Lung (tissue), 12 donors: ENCODE results near the gene HDAC4. TPM values are rescaled to one million over a fixed set of nuclear protein-coding genes. Genes with fewer than 3 reads are reported as not detected.

Source experiments
- ATAC-seq: fragments of 200-7000 bp; cut with Tn5 transposase; one replicate; pipeline ENCODE4 v1.9.1; 2020; ENCODE audit warnings: moderate number of reproducible peaks; ENCODE audit not compliant: insufficient read depth, low FRiP score
- DNase-seq, 3 donors: peaks; one replicate each; pipeline ENCODE4 v3.0.0-alpha.2; 2013 to 2017
- H3K27ac ChIP-seq, 2 donors: one replicate each; pipeline ENCODE4 v1.5.1; 2013; ENCODE audit warnings: mild to moderate bottlenecking in 2 of 2, moderate library complexity in 2 of 2, control low read depth in 1 of 2, inconsistent platforms in 1 of 2, low read depth in 1 of 2, low read length in 1 of 2
- H3K27me3 ChIP-seq, 3 donors: one replicate each; pipeline ENCODE4 v1.5.1; 2013; ENCODE audit warnings: low read length in 2 of 3; ENCODE audit not compliant: control insufficient read depth in 3 of 3, insufficient read depth in 3 of 3
- H3K36me3 ChIP-seq, 4 donors: one replicate each; pipeline ENCODE4 v1.5.1; 2013; ENCODE audit warnings: low read length in 4 of 4, mild to moderate bottlenecking in 1 of 4, moderate library complexity in 1 of 4; ENCODE audit not compliant: control insufficient read depth in 4 of 4, insufficient read depth in 4 of 4
- H3K4me1 ChIP-seq, 5 donors: one replicate each; pipeline ENCODE4 v1.5.1; 2013; ENCODE audit warnings: low read length in 5 of 5, mild to moderate bottlenecking in 2 of 5, moderate library complexity in 1 of 5; ENCODE audit not compliant: control insufficient read depth in 5 of 5, insufficient read depth in 5 of 5
- H3K4me3 ChIP-seq: one replicate; pipeline ENCODE4 v1.5.1; 2013; ENCODE audit warnings: mild to moderate bottlenecking, control low read depth, moderate library complexity
- H3K9ac ChIP-seq, 2 donors: one replicate each; pipeline ENCODE4 v1.5.1; 2013; ENCODE audit warnings: low read length in 2 of 2, control low read depth in 1 of 2; ENCODE audit not compliant: insufficient read depth in 1 of 2
- H3K9me3 ChIP-seq, 4 donors: one replicate each; pipeline ENCODE4 v1.5.1; 2013; ENCODE audit warnings: low read length in 3 of 4, mild to moderate bottlenecking in 1 of 4, moderate library complexity in 1 of 4; ENCODE audit not compliant: control insufficient read depth in 4 of 4, insufficient read depth in 3 of 4
- WGBS, 2 donors: extraction: QIAGEN DNeasy Blood & Tissue Kit; methylation state at CpG; one replicate each; pipeline ENCODE4 v1.1.7; 2013; 5-methylcytosine and 5-hydroxymethylcytosine counted together
- polyA plus RNA-seq, 2 donors: library from polyadenylated mRNA; stranded (reverse); fragments of 200-250 nt; gene quantifications; one replicate each; pipeline ENCODE4 v1.2.1, GENCODE V29; 2013
- total RNA-seq, 2 donors: library from RNA; depleted of rRNA in 1 of 2; stranded (reverse); fragments of >200 nt in 1 of 2; gene quantifications; one replicate each; pipeline ENCODE4 v1.2.1, GENCODE V29; 2014 to 2021
- TF ChIP-seq, protein P1 (sequence below): IDR thresholded peaks from 2 replicates; pipeline ENCODE4 v1.5.1; 2012; ENCODE audit warnings: mild to moderate bottlenecking; ENCODE audit errors: control extremely low read depth, extremely low read depth
- donor health status: control.
- donor health status: control.
- donor health status: Bipolar disorder and iron deficiency.
- donor health status: healthy.
- donor health status: DM: yes; HTN: yes; CAD: no.

HDAC4 gene
- total and polyA plus RNA-seq, 4 donors: 6.9 to 47.7 (median 20.7) TPM

DNA sequence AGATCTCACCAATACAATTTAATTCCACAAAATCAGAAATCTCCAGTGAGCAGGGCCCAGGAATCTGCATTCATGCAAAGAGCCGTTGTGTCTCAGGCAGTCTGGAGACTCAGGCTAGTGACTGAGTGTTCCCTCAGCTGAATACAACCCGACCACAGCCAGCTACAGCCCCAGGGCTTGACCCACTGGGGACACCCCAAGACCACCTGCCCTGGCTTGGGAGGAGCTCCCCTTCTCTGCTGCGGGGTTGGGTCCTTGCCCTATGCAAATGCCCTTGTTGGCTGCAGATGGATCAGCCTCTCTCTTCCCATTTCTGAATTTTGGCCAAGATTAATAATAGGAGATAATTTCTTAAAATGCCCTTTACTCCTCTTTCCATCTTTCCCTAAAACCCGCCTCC is 395.2 kb downstream of the HDAC4 start:
- peaks cover 0 to 5% (median 0%) of the 10 kb centered on the region in 3 donors for H3K27me3 ChIP-seq
- 81 to 84% methylated on average over 4 of the region's 4 CpGs for WGBS, 2 donors
- TF ChIP-seq, protein P1, sequence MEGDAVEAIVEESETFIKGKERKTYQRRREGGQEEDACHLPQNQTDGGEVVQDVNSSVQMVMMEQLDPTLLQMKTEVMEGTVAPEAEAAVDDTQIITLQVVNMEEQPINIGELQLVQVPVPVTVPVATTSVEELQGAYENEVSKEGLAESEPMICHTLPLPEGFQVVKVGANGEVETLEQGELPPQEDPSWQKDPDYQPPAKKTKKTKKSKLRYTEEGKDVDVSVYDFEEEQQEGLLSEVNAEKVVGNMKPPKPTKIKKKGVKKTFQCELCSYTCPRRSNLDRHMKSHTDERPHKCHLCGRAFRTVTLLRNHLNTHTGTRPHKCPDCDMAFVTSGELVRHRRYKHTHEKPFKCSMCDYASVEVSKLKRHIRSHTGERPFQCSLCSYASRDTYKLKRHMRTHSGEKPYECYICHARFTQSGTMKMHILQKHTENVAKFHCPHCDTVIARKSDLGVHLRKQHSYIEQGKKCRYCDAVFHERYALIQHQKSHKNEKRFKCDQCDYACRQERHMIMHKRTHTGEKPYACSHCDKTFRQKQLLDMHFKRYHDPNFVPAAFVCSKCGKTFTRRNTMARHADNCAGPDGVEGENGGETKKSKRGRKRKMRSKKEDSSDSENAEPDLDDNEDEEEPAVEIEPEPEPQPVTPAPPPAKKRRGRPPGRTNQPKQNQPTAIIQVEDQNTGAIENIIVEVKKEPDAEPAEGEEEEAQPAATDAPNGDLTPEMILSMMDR: no peak
- H3K9ac ChIP-seq: no peak overlapping the region
- peaks cover 0 to 6% (median 2%) of the 10 kb centered on the region in 4 donors for H3K9me3 ChIP-seq
- no peak for DNase-seq
- ATAC-seq: no peak
- no peak overlapping the region for H3K27ac ChIP-seq
- H3K36me3 ChIP-seq: no peaks in the 10 kb centered on the region
- H3K4me1 ChIP-seq: peaks cover 0 to 16% (median 7%) of the 10 kb centered on the region in 5 donors
- no peak overlapping the region for H3K4me3 ChIP-seq

DNA sequence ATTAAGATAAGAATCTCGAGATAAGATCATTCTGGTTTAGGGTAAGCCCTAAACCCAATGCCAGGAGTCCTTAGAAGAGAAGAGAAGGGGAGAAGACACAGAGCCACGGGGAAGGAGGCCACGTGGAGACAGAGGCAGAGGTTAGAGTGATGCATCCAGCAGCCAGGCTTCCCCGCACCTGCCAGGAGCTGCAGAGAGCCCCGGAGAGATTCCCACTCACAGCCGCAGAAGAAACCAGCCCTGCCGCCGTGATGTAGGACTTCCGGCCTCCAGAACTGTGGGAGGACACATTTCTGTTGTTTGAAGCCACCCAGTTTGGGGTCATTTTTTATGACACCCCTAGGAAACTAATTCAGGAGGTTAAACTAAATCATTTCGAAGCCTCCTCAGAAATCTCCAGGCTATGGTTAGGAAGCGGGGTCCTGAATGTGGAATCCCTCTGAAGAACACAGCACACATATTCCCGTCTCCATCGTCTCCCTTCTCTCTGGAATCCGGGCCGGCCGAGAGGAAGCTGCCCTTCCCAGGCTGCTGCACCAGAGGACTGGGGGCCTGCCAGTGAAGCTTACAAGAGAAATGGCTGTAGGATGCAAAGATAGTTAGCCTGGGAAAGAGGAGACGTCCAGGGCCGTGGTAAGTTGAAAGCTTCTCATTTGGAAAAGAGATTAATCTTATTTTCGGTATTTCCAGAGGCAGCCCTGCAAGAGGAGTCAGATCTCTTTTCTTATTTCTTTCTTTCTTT is 396.4 kb downstream of the HDAC4 start:
- Histone ChIP-seq H3K4me3 (no peak overlapping the region), H3K27ac (no peak overlapping the region), H3K27me3 (peaks cover 0 to 5% (median 0%) of the 10 kb centered on the region in 3 donors), H3K36me3 (no peaks in the 10 kb centered on the region), H3K9me3 (peaks cover 0 to 8% (median 2%) of the 10 kb centered on the region in 4 donors), H3K9ac (no peak overlapping the region), H3K4me1 (peaks cover 0 to 16% (median 7%) of the 10 kb centered on the region in 5 donors)
- TF ChIP-seq, protein P1: no peak
- ATAC-seq (no peak), DNase-seq (no peak)
- 81 to 85% methylated on average over 19 of the region's 19 CpGs for WGBS, 2 donors

DNA sequence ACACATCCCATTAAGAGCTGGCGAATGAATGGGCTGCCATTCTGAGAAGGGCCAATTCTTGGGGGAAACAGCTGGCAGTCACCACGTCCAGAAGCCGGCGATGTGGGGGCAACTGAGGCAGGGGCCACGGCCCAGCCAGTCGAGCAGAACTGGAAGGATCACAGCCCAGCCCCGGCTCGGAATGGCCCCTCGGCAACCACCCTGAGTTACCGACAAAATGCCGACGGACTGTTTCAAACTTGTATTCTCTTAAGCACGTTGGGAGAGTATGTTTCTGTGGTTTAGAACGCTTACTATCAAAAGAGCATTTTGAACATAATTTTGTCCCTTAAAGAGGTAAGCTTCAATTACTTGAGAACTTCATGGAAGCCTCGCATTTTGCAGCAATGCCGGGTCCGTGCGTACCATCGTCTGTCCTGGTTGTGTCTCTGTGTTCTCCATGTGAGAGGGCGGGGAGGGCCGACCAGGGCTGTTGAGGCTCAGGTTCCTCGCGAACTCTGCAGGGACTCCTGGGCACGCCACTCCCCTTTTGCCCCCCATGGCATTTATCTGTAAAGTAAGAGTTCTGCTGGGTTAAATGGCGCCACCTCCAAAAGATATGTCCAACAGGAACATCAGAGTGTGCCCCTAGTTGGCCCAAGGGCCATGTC is 397.1 kb downstream of the HDAC4 start:
- peaks cover 0 to 4% (median 0%) of the 10 kb centered on the region in 3 donors for H3K27me3 ChIP-seq
- H3K9me3 ChIP-seq: peaks cover 0 to 8% (median 2%) of the 10 kb centered on the region in 4 donors
- ATAC-seq (no peak), DNase-seq (no peak)
- 87 to 91% methylated on average over 25 of the region's 25 CpGs for WGBS, 2 donors
- H3K4me3 ChIP-seq: no peak overlapping the region
- no peaks in the 10 kb centered on the region for H3K36me3 ChIP-seq
- H3K9ac ChIP-seq: no peak overlapping the region
- no peak overlapping the region for H3K27ac ChIP-seq
- H3K4me1 ChIP-seq: peaks cover 0 to 16% (median 7%) of the 10 kb centered on the region in 5 donors
- TF ChIP-seq, protein P1: no peak
